GM13976 (cell line): ENCODE measurements around the gene CYTH2.

Experiments
- DNase-seq: peaks from one replicate; pipeline ENCODE4 v3.0.0; 2012; ENCODE audit warnings: low spot score
- in situ Hi-C: fragments of 300-500 bp; cut with MboI; formaldehyde crosslinking; loops from one replicate; pipeline ENCODE4 v1.12.0; 2022; ENCODE audit warnings: low sequenced_read_pairs, mixed read lengths, inconsistent platforms; ENCODE audit not compliant: unreplicated experiment
- TF ChIP-seq, protein P1 (sequence below): IDR thresholded peaks from 2 replicates; pipeline ENCODE4 v1.5.1; 2012; ENCODE audit warnings: borderline replicate concordance, mild to moderate bottlenecking; ENCODE audit not compliant: insufficient read depth; ENCODE audit errors: extremely low read depth, missing control alignments, control extremely low read depth

Gene CYTH2, protein sequence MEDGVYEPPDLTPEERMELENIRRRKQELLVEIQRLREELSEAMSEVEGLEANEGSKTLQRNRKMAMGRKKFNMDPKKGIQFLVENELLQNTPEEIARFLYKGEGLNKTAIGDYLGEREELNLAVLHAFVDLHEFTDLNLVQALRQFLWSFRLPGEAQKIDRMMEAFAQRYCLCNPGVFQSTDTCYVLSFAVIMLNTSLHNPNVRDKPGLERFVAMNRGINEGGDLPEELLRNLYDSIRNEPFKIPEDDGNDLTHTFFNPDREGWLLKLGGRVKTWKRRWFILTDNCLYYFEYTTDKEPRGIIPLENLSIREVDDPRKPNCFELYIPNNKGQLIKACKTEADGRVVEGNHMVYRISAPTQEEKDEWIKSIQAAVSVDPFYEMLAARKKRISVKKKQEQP

DNA sequence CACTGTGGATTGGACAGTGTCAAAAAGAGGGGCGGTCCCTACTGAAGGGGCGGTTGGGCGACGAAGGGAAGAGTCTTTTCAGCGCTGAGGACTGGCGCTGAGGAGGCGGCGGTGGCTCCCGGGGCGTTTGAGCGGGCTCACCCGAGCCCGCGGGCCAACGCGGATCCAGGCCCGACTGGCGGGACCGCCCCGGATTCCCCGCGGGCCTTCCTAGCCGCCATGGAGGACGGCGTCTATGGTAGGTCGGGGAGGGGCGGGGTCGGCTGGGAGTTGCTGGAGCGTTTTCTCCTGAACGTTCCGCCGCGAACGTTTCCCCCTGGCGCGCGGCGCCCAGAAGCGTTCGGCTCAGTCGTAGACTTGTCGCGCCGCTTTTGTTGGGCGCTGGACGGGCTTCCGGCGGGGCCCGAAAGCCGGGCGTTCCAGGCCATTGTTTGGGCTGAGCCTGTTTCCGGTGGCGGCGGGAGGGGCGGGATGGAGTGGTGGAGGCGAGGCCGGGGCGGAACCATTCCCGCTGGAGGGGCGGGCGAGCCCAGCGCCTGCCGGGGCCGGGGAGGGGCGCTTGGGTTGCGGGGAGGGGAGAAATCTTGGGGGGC, at the start of gene CYTH2:
Gene CYTH2, plus strand, starts transcription at position 81 of the 593 bp plus-strand sequence. Its CDS starts 139 bp downstream, at position 220.
- in situ Hi-C loops = no loop called here
- TF ChIP-seq, protein P1, sequence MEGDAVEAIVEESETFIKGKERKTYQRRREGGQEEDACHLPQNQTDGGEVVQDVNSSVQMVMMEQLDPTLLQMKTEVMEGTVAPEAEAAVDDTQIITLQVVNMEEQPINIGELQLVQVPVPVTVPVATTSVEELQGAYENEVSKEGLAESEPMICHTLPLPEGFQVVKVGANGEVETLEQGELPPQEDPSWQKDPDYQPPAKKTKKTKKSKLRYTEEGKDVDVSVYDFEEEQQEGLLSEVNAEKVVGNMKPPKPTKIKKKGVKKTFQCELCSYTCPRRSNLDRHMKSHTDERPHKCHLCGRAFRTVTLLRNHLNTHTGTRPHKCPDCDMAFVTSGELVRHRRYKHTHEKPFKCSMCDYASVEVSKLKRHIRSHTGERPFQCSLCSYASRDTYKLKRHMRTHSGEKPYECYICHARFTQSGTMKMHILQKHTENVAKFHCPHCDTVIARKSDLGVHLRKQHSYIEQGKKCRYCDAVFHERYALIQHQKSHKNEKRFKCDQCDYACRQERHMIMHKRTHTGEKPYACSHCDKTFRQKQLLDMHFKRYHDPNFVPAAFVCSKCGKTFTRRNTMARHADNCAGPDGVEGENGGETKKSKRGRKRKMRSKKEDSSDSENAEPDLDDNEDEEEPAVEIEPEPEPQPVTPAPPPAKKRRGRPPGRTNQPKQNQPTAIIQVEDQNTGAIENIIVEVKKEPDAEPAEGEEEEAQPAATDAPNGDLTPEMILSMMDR = no peak
- DNase-seq = peak; percentile 80

DNA sequence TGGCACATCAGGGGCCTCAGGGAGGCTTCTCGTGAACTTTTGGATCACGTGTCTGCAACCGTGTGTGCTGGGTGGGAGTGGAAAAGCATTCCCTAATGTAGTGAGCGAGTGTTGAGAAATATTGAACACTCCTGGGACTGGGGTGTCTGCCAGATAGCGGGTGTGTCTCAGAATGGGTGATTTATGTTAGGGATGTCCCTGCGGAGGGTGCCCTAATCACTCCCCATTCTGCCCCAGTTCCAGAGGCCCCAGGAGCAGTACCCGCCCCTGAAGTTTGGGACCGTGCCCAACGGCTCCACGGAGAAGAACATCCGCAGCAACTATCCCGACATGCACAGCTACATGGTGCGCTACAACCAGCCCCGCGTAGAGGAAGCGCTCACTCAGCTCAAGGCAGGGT, 47.6 kb upstream of the CYTH2 start:
- TF ChIP-seq, protein P1 = no peak
- DNase-seq = no peak
- in situ Hi-C loops = no loop called here

DNA sequence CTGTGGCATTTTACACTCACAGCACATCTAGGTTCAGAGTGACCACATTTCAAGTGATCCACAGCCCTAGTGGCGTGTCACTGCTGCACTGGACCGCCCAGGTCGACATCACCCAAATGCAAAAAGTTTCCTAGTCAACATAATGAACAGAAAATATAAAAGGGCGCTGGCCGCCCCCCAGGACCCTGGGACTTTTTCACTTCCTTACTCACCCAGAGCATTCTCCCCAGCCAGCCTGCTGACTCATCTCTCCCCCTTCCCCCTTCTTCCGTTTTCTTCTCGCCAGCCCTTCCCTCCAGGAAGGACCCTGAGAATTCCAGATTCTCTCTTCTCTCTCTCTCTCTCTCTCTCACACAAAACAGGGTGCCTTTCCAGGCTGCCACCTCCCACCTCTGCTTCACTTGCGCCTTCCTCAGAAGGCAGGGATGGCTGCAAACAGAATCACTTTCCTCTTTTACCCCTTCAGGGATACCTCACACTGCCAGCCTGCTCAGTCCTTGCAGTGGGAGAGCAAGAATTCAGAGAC, 44.4 kb upstream of the CYTH2 start:
- in situ Hi-C loops = no loop called here
- TF ChIP-seq, protein P1 = no peak
- DNase-seq = peak; percentile 71

DNA sequence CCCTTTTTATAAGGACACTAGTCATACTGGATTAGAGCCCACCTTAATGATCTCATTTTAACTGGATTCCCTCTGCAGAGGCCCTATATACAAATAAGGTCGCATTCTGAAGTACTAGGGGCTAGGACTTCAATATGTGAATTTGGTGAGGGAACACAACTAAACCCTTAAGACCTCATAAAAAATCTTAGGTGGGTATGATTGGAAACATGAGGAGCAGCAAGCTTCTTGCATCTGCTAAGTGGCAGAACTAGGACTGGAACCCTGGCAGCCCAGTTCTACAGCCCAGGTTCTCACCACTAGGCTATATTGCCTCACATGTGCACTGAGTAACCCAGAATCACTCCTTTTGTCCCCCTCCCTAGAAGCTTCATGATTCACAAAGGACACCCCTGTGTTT, 40.5 kb upstream of the CYTH2 start:
- in situ Hi-C loops = no loop called here
- no peak for DNase-seq
- TF ChIP-seq, protein P1 = no peak

DNA sequence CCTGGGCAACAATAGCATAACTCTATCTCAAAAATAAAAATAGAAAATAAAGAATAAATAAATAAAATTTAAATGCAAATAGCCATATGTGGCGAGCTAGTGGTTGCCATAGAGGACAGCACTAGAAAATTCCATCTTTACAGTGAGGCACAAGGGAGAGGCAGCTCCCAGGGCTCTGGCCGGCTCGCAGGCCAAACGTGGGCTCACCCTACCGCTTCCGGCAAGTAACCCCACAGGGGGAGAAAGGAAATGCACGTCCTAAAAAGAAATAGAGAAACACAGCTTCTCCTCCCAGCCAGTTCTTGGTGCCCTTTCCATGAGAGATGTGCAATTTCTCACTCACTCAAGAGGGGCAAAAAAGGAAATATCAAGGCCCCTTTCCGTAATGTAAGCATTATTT, 35.8 kb upstream of the CYTH2 start:
- TF ChIP-seq, protein P1 = no peak
- DNase-seq = no peak
- in situ Hi-C loops = no loop called here

DNA sequence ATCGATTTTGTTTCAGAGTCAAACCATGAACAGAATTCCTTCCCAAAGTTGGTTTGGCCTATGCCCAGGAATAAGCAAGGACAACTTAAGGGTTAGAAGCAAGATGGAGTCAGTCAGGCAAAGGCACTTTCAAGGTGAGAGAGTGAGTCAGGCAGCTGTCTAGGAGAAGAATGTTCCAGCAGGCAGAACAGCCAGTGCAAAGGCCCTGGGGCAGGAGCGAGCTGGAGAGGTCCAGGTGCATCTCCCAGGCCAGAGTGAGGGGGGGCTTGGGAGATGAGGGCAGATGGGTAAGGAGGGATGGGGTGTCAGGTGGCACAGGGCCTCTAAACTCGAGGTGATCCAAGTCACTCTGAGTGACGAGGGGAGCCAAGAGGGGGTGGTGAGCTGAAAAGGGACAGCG, 32.6 kb upstream of the CYTH2 start:
- DNase-seq = no peak
- TF ChIP-seq, protein P1 = no peak
- in situ Hi-C loops = no loop called here
